HUDEP-2 (cell line): ENCODE data around the gene NPAS4.
"Not testable (repeated sequence)": the region's sequence is repeated elsewhere in the genome, so short reads cannot be mapped to it uniquely, and the experiment has no call there.

Source experiments
- DNase-seq, 76 experiments: peaks; one replicate each; lab custom pipeline; 2025; ENCODE audit not compliant: unreplicated experiment in 76 of 76; lab: John Stamatoyannopoulos, UW

The NPAS4 gene

GRCh38 chr11:66415423-66415822 lies 5.4 kb upstream of the NPAS4 start:
- no peak for DNase-seq

- DNase-seq, result no peak
These were observed 3.8 kb upstream of the NPAS4 start for GRCh38 chr11:66417000-66417399.

GRCh38 chr11:66418168-66418985 lies 2.5 kb upstream of the NPAS4 start:
- peak in 59 of 76 experiments; percentile 4 to 69 (median 39) for DNase-seq

GRCh38 chr11:66418986-66419308 lies 1.9 kb upstream of the NPAS4 start:
- no peak for DNase-seq

- no peak for DNase-seq
These were observed 1.0 kb upstream of the NPAS4 start for GRCh38 chr11:66419825-66420224.

- DNase-seq, result peak in 62 of 76 experiments; percentile 8 to 77 (median 50)
These were observed 814 bp downstream of the NPAS4 start for GRCh38 chr11:66421492-66422205.

GRCh38 chr11:66426314-66426713 lies 5.5 kb downstream of the NPAS4 start:
- DNase-seq, result no peak

GRCh38 chr11:66428933-66429332 lies 8.1 kb downstream of the NPAS4 start:
- DNase-seq, result no peak

GRCh38 chr11:66429983-66430602 lies 9.3 kb downstream of the NPAS4 start:
- peak in 59 of 76 experiments; percentile 2 to 69 (median 33) for DNase-seq

- DNase-seq, result not testable (repeated sequence)
These were observed 10.5 kb downstream of the NPAS4 start for GRCh38 chr11:66431287-66431686.

GRCh38 chr11:66431871-66432329 lies 11.1 kb downstream of the NPAS4 start:
- DNase-seq, result not testable (repeated sequence)

- no peak for DNase-seq
These were observed 11.8 kb downstream of the NPAS4 start for GRCh38 chr11:66432597-66432996.

GRCh38 chr11:66437979-66438503 lies 17.2 kb downstream of the NPAS4 start:
- no peak for DNase-seq

GRCh38 chr11:66438504-66439466 lies 17.9 kb downstream of the NPAS4 start, which contains the start of gene MRPL11:
Gene MRPL11 (minus strand): TSS chr11:66438848. CDS start chr11:66438754, 94 bp downstream.
- peak in 74 of 76 experiments; percentile 28 to 94 (median 79) for DNase-seq

- DNase-seq, result not testable (repeated sequence)
These were observed 19.5 kb downstream of the NPAS4 start for GRCh38 chr11:66440101-66440939.

GRCh38 chr11:66440940-66441282 lies 20.1 kb downstream of the NPAS4 start:
- not testable (repeated sequence) for DNase-seq

- DNase-seq, result no peak
These were observed 22.8 kb downstream of the NPAS4 start for GRCh38 chr11:66443602-66444001.

GRCh38 chr11:66447012-66447411 lies 26.2 kb downstream of the NPAS4 start:
- no peak for DNase-seq

- no peak for DNase-seq
These were observed 27.7 kb downstream of the NPAS4 start for GRCh38 chr11:66448523-66448922.
